ENCODE measurements around the gene MOV10L1.

MOV10L1 gene

DNA sequence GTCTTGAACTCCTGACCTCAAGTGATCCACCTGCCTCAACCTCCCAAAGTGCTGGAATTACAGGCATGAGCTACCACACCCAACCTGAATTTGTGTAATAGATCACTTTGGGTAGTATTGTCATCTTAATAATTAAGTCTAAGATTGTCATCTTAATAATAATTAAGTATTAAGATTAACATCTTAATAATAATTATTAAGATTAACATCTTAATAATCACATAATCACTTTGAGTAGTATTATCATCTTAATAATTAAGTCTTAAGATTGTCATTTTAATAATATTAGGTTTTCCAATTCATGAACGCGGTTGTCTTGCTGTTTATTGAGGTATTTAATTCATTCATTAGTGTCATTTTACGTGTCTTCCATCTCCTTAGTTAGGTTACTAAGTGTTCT is 8.2 kb downstream of the MOV10L1 start:
- DNase-seq (ENCODE audit: insufficient read length, low spot score) (no peak), FAIRE-seq (no peak)

DNA sequence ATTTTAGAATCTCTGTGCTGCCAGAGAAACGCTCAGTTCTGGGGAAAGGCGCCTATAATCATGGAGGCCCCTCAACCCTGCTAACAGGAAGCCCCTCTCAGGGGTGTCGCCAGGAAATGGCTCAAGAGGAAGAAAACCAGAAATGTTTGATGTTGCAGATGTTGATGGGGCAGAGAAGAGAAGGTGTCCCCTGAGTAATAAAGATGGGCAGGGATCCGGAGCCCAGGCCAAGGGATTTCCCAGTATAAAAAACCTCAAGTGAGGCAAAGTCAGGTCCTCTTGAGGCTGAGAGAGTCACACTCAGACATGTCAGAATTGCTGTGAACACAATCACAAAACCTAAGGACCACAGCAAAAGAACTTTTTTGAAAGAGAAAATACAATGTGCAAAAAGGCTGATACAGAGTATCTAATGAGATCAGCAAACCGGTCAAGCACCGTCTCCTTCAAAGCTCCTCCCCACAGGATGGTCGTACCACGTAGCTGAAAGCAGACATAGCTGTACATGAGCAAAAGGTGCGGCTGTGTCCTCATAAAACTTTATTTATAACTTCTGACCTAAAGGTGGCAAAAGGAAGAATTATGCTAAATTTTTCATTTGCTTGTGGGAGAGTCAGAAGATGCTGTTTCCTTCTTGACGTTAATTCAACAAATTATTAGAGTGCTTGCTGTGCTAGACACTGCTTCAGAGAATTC is 12.2 kb downstream of the MOV10L1 start:
- DNase-seq (ENCODE audit: insufficient read length, low spot score), result no peak
- FAIRE-seq, result no peak

DNA sequence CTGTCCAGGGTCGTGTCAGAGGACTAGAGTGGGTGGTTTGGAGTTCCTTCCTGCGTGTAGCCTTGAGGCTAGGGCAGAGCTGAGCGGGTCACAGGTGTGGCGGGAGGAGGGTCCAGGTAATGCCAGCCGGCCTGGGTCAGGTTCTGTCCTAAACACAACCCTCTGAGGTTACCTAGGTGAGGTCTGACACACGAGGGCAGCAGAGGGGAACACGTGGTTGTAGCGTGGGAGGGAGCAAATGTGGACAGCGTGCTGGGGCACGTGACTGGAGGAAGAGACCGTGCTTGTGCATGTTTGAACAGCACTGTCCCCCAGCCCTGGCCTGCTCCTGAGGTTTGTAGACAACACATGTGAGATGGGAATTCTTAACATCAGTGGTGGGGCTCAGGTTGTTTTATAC is 13.1 kb downstream of the MOV10L1 start:
- FAIRE-seq (no peak), DNase-seq (ENCODE audit: insufficient read length, low spot score) (no peak)

DNA sequence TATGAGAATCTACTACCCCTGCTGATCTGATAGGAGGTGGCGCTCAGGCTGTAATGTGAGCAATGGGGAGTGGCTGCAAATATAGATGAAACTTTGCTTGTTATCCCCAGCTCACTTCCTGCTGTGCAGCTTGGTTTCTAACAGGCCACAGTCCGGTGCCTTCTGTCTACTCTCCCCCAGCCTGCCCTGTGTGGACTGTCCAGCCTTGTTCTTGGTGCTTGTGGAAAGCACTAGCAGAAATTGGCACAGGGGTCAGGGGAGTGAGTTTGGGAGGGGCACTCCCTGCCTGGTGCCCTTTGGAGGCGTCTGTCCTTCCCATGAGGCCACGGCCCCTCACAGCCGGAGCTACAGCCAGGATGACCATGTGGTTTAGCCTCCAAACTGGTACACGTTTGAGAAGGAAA is 14.3 kb downstream of the MOV10L1 start:
- FAIRE-seq, result no peak
- DNase-seq (ENCODE audit: insufficient read length, low spot score), result no peak

DNA sequence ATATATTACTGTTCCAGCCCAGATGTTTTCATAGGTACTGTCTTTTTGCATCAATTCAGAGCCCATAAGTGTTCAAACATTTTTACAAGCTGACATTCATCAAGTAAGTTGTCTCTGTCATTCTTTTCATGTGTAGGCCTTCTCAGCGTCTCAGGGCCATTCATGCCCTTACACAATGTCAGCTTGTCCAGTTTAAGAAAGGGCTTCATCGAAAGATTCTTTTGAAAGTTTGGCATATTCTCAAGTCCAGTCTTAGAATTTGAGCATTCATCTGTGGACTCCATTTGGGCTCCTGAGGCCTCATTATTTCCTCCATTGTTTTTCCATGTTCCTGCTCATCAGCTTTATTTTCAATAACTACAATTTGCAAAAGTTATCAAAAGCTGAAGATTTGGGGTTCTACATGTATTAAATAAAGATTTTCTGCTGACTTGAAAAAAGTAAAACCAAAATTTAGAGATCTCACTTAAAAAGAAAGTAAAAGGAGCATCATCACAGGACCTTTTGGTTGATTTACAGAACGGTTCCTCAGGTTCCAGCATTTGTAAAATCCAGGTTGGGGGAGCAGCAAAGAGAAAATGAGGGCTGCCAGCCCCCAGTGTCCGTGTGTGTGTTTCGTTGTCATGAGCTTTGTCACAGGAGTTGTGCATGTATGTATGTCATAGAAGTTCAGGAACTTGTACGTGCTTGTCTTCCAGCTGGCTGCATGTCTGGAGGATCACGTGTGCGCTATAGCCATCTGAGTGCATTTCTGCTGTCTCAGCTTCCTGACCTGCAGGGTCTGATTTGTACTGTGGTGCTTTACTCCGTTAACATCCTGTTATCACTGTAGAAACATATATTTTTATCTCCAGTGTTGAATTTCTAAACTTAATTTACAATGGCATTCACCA is 15.6 kb downstream of the MOV10L1 start:
- no peak for DNase-seq (ENCODE audit: insufficient read length, low spot score)
- FAIRE-seq, result no peak

DNA sequence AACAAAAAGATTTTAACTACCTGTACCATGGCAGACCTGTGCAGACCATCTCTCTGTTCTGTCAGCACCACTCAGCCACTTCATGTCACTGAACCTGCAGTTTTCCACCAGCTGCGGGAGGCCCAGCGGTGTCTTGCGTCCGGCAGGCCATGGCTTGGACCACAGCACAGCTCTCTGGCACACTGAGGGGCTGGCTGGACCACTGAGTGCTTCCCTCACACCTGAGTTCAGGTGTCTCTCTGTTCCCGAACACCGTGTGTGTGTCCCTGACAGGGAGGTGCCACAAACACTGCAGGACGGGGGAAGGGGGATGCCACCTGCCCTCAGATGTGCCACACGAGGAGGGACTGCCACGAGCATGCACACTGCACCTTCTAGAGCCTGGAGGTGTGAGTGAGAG is 17.7 kb downstream of the MOV10L1 start:
- DNase-seq (ENCODE audit: insufficient read length, low spot score), result no peak
- no peak for FAIRE-seq

DNA sequence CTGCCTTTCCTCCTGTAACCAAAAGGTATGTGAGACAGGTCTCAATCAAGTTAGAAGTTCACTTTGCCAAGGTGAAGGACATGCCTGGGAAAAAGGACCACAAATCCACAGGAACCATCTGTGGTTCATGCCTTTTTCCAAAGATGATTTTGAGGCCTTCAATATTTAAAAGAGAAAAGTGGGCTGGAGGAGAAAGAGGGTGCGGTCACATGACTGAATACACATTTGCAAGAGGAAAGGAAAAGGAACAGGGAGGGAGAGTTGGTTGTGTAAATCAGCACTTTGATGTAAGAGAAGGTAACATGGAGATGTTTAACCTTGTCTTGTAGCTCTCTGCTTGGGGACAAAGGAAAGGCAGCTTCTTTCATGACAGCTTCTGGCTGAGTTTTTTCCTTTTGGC is 21.2 kb downstream of the MOV10L1 start:
- DNase-seq (ENCODE audit: insufficient read length, low spot score) (no peak), FAIRE-seq (no peak)

DNA sequence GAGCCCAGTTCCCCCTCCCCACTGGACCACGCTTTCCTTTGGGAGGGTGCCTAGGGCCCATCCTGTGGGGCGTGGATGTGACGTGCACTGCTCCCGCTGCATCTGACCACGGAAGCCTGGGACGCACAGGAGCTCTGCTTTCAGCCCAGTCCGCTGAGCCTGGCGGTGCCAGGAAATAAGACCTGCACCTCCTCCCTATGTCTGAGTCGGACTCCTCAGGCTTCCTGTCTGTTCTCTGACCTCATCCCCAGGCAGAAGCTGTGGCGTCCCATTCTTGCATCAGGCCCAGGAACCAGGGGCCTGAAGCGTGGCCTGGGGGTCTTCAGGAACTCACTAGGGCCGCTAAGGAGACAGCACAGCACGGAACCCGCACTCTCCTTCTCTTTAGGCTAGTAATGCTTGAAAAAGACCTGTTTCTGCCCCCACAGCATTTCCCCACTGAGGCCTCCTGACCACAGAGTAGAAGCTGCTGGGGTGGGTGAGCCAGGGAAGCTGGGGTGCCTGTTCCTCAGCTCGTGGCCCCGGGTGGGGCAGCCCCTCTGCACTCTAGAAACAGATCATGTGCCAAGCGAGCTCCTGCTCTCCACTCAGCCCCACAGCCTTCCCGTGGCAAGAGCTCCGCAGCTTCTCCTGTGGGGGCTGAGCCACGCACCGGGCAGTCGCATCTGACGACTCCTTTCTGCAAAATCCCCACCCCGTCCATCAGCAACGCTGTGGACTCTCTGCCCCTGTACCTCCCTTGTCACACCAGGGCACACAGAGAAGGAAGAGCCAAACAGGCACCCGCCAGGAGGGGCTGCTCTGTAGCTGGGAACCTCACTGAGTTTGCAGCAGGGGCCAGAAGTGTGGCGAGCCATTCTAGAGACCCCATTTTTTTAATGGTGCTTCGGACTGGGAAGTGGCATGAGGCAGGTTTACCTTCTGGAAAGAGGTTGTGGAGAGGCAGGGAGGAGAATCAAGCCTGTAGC is 22.6 kb downstream of the MOV10L1 start:
- DNase-seq (ENCODE audit: insufficient read length, low spot score), result peak; percentile 37

DNA sequence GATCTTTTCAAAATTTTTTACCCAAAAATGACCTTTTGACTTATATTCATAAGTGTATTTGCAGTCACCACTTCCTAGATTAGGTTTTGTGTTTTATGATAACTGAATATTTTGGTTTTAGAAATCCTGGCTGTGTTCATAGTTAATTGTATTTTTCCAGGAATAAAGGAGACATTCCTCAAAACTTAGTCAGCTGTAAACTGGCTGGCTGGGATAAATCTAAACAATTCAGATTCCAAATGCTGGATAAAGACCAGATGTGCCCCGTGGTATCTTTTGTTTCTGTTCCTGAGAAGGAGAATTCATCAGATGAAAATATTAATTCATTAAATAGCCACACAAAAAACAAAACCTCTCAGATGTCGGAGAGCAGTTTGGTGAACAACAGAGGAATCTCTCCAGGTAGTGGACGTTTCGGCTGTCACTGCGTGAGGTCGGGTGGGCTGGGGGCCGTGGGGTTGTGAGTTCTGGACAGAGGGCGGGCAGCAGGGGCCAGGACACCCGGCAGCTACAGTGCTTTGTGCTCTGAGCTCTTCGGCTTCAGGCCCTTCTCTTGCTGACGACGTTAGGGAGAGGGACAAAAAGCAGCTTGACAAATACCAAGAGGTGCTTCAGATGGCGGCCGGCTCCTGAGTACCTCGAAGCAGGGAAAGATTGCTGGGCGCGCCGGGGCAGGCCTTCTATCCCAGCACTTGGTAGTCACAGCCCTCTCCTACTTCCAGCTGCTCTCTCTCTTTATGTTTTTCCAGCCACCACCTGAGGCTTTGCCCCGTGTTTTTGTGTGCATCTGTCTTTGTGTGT is 24.6 kb downstream of the MOV10L1 start:
- no peak for FAIRE-seq

More for the DNA sequence above, 22.6 kb downstream of the MOV10L1 start:
- FAIRE-seq, result no peak

DNA sequence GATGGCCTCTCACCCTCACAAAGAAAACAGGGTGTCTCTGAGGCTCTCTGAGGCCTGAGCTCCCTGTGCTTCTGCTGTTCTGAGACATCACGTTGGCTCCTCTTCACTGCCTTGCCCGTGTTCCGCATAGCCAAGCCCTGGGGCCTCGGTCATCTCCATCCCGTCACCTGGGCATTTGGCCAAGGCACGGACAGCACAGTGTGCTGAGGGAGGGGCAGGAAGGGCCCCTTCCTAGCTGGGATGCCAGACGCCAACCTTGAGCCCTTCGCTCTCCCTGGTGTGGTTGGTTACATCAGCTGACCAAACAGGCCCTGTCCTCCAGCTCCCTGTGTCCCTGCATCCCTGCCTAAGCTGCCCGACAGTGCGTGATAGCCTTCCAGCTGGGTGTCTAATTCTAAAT is 25.9 kb downstream of the MOV10L1 start:
- DNase-seq (ENCODE audit: insufficient read length, low spot score) (no peak), FAIRE-seq (no peak)

More for the DNA sequence above, 24.6 kb downstream of the MOV10L1 start:
- DNase-seq (ENCODE audit: insufficient read length, low spot score), result no peak

DNA sequence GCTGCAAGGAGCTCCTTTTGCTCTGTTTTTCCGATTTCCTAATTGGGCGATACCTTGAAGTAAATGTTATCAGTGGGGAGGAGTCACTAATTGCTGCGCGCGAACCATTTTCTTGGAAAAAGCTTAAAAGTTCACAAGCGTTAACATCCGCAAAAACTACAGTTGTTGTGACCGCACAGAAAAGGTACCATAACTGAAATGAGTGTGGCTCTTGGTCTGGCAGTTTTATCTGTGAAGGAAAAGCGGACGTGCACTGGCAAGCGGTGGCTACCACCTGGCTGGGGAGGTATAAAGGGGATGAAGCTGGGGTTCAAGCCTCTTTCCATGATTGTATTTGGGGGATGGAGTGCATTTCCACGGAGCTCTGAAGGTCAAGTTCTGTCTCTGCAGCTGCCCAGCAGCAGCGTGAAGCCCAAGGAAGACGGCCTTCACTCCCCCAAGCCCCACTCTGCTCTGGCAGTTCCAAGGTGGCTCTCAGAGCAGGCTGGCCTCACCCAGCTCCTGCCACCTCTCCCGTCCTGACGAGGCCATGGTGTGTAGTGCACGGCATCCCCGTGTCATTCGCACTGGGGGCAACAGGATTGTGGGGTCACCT is 27.5 kb downstream of the MOV10L1 start:
- DNase-seq (ENCODE audit: insufficient read length, low spot score) (no peak), FAIRE-seq (no peak)

DNA sequence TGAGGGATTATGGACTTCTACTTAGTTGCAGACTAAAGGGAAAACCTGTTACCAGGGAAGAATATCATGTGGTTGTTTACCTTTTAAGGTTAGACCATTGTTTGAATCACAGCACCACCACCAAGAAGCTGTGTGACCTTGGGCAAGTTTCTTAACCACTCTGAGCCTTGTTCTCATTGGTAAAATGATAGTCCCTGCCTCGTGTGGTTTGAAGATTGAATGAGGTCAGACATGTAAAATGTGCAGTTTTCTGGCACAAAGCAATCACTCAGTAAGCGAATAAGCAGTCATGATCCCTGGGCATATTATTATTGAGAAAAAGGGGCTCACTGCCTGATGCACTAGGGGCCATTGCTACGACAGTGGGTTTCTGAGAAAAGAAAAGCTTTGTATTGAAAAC is 28.3 kb downstream of the MOV10L1 start:
- FAIRE-seq (no peak), DNase-seq (ENCODE audit: insufficient read length, low spot score) (no peak)

DNA sequence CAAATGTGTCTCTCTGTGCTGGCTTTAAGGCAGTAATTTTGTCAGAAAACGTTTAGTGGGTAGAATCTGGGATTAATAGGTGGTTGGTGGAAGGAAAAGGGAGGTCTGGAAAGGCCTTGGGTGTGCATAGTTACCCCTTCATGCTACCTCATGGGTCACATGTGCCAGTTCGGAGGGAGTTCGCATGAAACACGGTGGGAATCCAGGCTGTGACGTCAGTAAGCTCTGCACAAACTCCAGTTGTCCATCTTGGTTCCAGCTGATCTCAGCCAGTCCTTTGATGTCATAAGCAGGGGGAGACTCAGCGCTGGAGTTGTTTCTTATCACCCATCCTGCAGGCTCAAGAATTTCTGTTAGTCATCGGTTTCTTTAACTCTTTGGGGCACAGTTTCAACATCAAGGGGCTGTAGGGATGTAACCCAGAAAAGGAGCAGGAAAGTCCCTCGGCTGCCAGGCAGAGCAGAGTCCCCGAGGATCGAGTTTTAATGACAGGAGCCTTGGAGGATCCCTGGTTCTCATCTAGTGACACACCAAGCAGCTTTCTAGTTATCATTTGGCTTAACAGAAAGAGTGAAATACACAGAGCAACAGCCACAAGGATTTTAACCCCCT is 28.9 kb downstream of the MOV10L1 start:
- peak; percentile 48 for FAIRE-seq

DNA sequence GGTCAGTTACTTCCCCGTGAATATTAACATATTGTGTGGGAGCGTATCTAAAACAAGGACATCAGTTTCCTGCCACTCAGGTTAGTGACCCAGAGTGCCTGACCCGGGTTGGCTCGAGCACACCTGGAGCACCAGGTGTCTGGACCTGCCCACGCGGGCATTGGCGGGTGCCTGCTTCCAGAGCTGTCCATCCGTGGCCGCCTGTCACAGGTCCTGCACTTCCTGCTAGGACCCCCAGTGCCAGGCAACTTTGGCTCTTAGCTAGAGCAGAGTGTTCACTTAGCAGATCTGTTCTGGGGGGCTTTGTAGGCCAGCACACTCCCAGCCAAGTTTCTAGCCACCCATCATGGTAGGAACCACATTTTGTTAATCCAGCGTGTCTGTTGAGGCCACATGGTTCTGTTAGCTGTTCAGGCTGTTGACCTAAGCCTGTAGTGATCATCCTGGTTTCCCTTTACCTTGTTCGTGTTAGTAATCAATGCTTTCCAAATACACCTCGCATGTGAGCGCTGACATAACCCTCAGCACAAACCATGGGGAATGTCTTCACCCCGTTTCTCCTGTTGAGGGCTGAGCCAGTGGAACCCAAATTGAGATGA is 29.5 kb downstream of the MOV10L1 start:
- no peak for FAIRE-seq
- DNase-seq (ENCODE audit: insufficient read length, low spot score), result no peak

More for the DNA sequence above, 28.9 kb downstream of the MOV10L1 start:
- DNase-seq (ENCODE audit: insufficient read length, low spot score), result peak; percentile 76

DNA sequence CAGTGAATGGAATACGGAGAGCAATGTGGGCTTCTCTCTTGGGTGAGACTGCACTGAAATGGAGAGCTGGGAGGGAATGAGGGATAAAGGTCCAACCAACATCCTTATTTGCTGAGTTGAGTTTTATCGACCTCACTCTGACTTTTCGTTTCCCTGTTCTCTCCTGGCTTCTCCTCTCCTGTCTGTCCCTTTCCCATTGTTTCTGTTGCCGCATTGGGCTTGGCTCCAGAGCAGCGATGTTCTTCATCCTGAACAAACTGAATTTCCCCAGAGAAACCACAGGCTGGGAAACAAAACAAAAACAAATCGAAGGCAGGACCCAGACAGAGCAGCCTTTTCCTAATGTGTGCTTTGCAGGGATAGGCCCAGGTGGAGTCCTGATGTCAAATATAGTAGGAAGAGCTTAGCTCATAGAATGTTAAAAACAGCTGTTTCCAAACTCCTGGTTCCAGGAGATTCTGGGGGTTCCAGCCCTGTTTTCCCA is 30.0 kb downstream of the MOV10L1 start:
- FAIRE-seq (no peak), DNase-seq (ENCODE audit: insufficient read length, low spot score) (no peak)

DNA sequence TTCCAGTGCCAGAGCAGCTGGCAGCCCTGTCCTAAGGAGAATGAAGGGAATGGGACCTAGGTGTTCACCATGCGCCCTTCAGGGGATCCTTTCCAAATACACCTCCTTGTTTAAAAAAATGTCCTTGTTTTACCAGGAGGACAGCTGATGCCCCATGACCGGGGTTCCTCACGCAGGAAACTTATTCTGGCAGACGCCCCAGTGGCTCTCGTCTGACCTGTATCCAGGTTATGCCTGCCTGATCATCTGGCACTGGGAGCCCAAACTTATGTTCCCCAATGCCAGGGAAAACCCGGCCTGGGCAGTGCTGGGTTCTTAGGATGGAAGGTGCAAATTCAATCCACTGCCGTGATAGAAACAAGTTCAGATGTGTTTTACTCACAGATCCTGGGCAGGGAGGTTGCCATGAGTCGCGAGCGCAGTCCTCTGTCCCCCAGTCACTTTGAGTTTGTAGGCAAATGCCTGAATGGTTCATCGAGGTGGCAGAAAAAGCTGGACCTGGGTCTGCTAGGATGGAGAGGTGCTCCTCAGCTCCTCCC is 31.5 kb downstream of the MOV10L1 start:
- FAIRE-seq, result no peak
- DNase-seq (ENCODE audit: insufficient read length, low spot score), result no peak

DNA sequence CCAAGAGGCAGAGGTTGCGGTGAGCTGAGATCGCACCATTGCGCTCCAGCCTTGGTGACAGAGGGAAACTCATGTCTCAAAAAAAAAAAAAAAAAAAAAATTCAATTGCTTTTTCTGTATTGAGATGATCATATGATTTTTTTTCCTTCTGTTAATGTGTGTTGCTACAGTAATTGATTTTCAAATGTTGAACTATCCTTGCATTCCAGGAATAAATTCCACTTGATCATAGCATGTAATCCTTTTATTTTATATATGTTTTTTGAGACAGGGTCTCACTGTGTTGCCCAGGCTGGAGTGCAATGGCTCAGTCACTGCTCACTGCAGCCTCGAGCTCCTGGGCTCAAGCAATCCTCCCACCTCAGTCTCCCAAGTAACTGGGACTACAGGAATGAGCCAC is 33.3 kb downstream of the MOV10L1 start:
- FAIRE-seq, result no peak

DNA sequence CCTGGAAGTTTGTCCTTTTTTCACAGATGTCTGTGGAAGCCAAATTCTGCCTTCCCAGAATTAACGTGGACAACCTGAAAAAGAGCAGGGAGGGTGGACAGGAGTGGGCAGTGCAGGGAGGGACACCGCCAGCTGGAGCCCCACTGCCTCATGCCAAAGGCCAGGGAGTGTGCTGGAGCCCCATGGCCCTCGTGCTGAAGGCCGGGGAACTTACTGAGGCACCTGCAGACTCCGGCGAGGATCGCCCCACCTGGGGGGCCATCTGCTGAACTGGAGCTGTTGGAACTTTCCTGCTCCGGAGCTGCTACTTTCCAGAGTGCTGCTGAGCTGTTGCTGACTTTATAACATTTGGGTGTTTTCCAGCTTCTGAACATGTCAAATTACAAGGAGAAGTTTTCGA is 35.2 kb downstream of the MOV10L1 start:
- DNase-seq (ENCODE audit: insufficient read length, low spot score) (no peak), FAIRE-seq (no peak)

More for the DNA sequence above, 33.3 kb downstream of the MOV10L1 start:
- no peak for DNase-seq (ENCODE audit: insufficient read length, low spot score)
